ENCODE data around the gene RETREG1. TPM values are rescaled to one million over a fixed set of nuclear protein-coding genes. Genes with fewer than 3 reads are reported as not detected.

Gene RETREG1
- total and polyA plus RNA-seq, 2 of the 13 experiments (the other 11 are each of a cell fraction or from before 2014, with no cell fraction given): 0.07 TPM; not detected in 1

DNA sequence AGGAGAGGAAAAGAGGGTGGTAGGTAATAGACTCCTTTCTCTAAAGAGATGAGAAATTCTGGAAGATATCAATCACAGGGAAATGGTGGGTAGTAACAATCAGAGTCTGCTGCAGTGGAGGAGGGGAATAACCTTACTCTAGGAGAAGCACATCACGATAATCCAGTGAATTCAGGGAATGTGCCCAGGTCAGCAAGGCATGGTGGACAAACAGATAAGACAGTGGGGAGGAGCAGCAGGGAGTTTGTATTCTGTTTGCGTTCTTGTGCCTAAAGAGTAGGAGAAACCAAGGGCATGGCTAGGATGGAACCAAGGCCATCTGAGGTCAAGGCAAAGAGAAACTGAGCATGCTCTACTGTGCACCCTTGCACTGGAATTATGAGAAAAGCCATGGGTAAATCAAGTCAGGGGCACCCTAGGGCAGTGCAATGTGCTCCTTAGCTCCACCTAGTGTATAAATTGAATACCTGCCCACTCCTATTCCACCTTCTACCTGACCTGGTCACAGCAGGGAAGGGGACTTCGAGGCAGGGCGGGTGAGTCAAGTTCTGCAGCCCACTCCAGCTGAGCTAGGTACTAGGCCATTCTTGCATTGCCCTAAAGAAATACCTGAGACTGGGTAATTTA, 31.6 kb downstream of the RETREG1 start:
- TF ChIP-seq, protein P1, sequence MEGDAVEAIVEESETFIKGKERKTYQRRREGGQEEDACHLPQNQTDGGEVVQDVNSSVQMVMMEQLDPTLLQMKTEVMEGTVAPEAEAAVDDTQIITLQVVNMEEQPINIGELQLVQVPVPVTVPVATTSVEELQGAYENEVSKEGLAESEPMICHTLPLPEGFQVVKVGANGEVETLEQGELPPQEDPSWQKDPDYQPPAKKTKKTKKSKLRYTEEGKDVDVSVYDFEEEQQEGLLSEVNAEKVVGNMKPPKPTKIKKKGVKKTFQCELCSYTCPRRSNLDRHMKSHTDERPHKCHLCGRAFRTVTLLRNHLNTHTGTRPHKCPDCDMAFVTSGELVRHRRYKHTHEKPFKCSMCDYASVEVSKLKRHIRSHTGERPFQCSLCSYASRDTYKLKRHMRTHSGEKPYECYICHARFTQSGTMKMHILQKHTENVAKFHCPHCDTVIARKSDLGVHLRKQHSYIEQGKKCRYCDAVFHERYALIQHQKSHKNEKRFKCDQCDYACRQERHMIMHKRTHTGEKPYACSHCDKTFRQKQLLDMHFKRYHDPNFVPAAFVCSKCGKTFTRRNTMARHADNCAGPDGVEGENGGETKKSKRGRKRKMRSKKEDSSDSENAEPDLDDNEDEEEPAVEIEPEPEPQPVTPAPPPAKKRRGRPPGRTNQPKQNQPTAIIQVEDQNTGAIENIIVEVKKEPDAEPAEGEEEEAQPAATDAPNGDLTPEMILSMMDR (CRISPR knock-in tag; IDR thresholded peaks at IDR 0.05): peak; percentile 48
- TF ChIP-seq ZNF138 (CRISPR knock-in tag; IDR thresholded peaks at IDR 0.05; ENCODE audit: low read depth): no peak
- Histone ChIP-seq H4K20me1 (ENCODE audit: insufficient read depth, low read length) (no peaks in the 10 kb centered on the region), H3K4me2 (ENCODE audit: low read depth, low read length) (no peak overlapping the region), H3K27ac (ENCODE audit: extremely low read length, insufficient read depth, low read length) (no peak overlapping the region), H3K4me3 (replicated peaks in 1 of 3; ENCODE audit: insufficient read depth in 1 of 3, low read depth in 2 of 3, low read length in 3 of 3) (no peak overlapping the region), H3K9me3 (ENCODE audit: low read length) (no peaks in the 10 kb centered on the region), H3K27me3 (ENCODE audit: control insufficient read depth in 1 of 2, insufficient read depth in 2 of 2, low read length in 2 of 2) (no peaks in the 10 kb centered on the region), H3K79me2 (ENCODE audit: insufficient read depth, low read length) (no peaks in the 10 kb centered on the region), H3K9ac (ENCODE audit: insufficient read depth, low read depth, low read length) (no peak overlapping the region), H3K36me3 (replicated peaks in 1 of 2; ENCODE audit: control insufficient read depth in 1 of 2, insufficient read depth in 2 of 2, low read length in 2 of 2) (no peaks in the 10 kb centered on the region), H2AFZ (ENCODE audit: low read length) (no peak overlapping the region), H3K4me1 (ENCODE audit: insufficient read depth, low read length) (peaks cover 27% of the 10 kb centered on the region)
- peak; percentile 61 for ATAC-seq
- intact Hi-C loops (cut with micrococcal nuclease; ENCODE audit: unreplicated experiment) (no loop called here), in situ Hi-C loops (cut with HindIII; ENCODE audit: extremely low pct_ligation_motif_present, low pct_unique_long_range_greater_than_20kb) (no loop called here)
- FAIRE-seq: no peak
- POLR2A ChIA-PET: no interaction called here
- BruUV-seq (replicated peaks): no TSS peak
- WGBS (ENCODE audit: low lambda C conversion rate): 38% methylated on average over 3 of the region's 4 CpGs
- no peak for DNase-seq (ENCODE audit: low spot score)
- CTCF ChIA-PET (ENCODE audit: low intra/inter-chr PET ratio, low total read pairs): no interaction called here

DNA sequence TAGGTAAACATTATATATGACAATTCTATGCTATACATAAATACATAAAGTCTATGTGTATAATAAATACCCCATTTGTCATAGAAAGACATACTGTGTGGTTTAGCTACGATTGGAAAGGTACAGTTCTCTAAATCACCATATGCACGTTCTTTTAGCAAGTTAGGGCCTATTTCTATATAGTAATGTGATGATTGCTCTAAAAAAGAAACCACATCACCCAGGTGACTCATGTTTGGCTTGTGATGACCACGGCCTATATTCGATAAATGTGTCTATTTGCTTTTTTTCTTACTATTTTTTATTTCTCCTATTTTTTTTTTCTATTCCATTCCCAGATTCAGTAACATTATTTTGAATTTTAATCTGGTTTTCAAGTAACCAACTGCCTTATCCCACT, 34.7 kb downstream of the RETREG1 start:
- no peak overlapping the region for H3K27ac ChIP-seq (ENCODE audit: extremely low read length, insufficient read depth, low read length)
- ATAC-seq (no peak), FAIRE-seq (no peak), DNase-seq (ENCODE audit: low spot score) (no peak)
- H3K27me3 ChIP-seq (ENCODE audit: control insufficient read depth in 1 of 2, insufficient read depth in 2 of 2, low read length in 2 of 2): peaks cover 0 to 4% of the 10 kb centered on the region in 2 experiments; a peak in 1 of 5 replicates
- intact Hi-C loops (cut with micrococcal nuclease; ENCODE audit: unreplicated experiment) (no loop called here), in situ Hi-C loops (cut with HindIII; ENCODE audit: extremely low pct_ligation_motif_present, low pct_unique_long_range_greater_than_20kb) (no loop called here)
- no peaks in the 10 kb centered on the region for H4K20me1 ChIP-seq (ENCODE audit: insufficient read depth, low read length)
- no peak overlapping the region for H3K4me2 ChIP-seq (ENCODE audit: low read depth, low read length)
- BruUV-seq (replicated peaks): no TSS peak
- peaks cover 4% of the 10 kb centered on the region; the same call in 1 of the 2 replicates for H3K4me1 ChIP-seq (ENCODE audit: insufficient read depth, low read length)
- TF ChIP-seq, protein P2, sequence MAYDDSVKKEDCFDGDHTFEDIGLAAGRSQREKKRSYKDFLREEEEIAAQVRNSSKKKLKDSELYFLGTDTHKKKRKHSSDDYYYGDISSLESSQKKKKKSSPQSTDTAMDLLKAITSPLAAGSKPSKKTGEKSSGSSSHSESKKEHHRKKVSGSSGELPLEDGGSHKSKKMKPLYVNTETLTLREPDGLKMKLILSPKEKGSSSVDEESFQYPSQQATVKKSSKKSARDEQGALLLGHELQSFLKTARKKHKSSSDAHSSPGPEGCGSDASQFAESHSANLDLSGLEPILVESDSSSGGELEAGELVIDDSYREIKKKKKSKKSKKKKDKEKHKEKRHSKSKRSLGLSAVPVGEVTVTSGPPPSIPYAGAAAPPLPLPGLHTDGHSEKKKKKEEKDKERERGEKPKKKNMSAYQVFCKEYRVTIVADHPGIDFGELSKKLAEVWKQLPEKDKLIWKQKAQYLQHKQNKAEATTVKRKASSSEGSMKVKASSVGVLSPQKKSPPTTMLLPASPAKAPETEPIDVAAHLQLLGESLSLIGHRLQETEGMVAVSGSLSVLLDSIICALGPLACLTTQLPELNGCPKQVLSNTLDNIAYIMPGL (CRISPR knock-in tag; IDR thresholded peaks at IDR 0.05; ENCODE audit: borderline replicate concordance in 1 of 2, low read depth in 1 of 2): no peak
- no peak overlapping the region for H3K4me3 ChIP-seq (replicated peaks in 1 of 3; ENCODE audit: insufficient read depth in 1 of 3, low read depth in 2 of 3, low read length in 3 of 3)
- no peak overlapping the region for H3K9ac ChIP-seq (ENCODE audit: insufficient read depth, low read depth, low read length)
- ChIA-PET POLR2A (no interaction called here), CTCF (ENCODE audit: low intra/inter-chr PET ratio, low total read pairs) (no interaction called here)
- H2AFZ ChIP-seq (ENCODE audit: low read length): no peak overlapping the region
- 4% methylated on average over 4 of the region's 4 CpGs for WGBS (ENCODE audit: low lambda C conversion rate)
- H3K79me2 ChIP-seq (ENCODE audit: insufficient read depth, low read length): no peaks in the 10 kb centered on the region
- no peaks in the 10 kb centered on the region for H3K9me3 ChIP-seq (ENCODE audit: low read length)
- H3K36me3 ChIP-seq (replicated peaks in 1 of 2; ENCODE audit: control insufficient read depth in 1 of 2, insufficient read depth in 2 of 2, low read length in 2 of 2): no peaks in the 10 kb centered on the region

Data from HepG2 (cell line).